Hepatic stellate cell (primary cell): ENCODE results near the gene CADPS.

Source experiments
- DNase-seq: peaks from one replicate; pipeline ENCODE4 v3.0.0; 2011; ENCODE audit warnings: low spot score

The CADPS gene

DNA sequence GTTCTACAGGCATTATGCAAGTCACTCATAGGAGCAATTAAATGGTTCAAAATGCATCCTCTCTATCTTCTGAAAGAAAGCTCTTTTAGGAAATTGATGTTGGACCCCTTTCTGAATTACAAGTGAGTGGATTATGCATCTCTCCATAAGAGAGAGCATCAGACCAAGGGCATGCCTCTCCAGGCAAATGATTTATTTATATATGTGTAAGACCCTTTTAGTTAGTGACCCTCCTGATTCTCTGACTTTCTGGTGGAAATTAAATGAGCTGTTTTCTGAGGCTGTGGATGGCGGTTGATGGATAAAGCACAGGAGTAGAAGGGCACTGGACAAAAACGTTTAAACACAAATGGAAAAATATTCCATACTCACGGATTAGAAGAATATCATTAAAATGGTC lies 62.6 kb downstream of the CADPS start:
- DNase-seq = no peak

DNA sequence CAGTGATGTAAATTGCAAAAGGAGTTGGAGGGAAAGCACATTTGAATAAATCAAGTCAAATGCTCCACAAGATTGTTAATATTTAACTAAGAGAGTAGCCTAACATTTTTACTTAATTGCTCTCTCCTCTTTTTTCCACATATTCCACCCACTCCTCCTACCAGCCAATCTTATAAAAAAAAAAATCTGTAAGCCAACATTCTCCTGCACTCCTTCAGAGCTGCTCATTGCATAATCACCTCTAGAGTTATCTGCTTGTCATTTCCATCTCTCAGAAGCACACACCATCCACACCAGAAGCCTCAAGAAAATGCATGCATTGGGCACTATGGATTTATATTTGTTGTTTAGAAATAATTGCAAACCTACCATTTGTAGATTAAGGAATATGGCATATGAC lies 64.1 kb downstream of the CADPS start:
- no peak for DNase-seq

DNA sequence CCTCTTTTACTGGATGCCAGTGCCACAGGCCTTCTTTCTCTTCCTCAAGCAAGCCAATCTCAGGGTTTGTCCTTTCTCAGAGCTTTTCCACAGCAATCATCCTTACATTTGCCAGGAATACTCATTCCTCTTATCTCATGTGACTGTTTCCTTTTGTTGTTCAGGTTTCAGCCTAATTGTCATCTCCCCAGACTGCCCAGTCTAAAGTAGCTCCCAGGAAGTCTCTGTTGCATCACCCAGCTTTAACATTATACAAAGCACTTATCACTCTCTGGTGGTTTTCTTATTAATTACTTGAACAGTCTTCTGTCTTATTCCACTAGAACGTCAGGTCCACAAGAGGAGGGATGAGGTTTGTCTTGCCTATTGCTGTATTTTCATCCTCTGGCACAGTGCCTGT lies 65.8 kb downstream of the CADPS start:
- DNase-seq = no peak

DNA sequence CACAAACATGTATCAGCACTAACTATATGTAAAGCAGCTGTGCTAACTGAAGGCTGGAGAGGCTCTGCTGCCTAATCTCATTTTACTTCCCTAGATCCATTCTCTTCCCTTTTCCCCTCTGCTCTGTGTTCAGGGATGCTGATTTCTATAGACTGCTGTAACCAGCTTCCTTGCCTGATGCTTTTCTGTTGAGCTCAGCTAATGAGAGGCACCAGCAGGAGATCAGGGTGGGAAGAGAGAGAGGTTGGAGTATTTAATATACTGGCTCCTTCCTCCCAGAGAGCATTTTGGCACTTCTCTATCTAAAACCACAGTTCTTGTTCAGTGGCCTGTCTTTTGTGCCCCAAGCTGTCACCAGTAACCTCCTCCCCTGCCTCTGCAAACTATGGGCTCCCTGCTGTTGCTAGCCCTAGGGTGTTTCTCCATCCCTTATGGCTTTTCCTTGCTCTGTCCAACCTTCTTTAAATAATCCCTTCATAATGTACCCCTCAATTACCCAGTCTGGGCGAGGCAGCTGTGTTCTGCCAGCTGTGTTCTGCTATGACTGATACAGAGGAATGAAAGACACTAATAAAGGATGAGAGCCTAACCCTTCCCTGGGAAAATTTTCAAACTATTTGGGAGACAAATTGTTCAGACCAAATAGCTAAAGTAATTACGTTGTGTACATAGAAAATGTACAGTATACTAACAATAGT lies 69.5 kb downstream of the CADPS start:
- no peak for DNase-seq

DNA sequence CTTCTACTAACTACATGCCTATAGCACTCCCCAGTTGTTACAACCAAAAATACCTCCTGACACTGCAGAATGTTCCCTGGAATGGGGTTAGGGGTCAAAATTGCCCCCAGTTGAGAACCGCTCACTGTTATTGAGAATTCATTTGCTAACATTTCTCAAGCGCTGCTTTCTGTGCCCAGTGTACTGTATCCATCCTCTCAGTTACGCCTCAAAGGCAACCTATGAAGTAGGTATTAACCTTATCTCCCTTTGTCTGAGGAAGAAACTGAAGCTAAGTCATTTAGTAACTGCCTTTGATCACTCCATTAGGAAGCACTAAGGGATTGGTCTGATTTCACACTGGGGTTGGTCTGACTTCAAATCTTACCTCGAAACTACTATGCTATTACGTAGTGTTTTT lies 70.1 kb downstream of the CADPS start:
- DNase-seq = no peak

DNA sequence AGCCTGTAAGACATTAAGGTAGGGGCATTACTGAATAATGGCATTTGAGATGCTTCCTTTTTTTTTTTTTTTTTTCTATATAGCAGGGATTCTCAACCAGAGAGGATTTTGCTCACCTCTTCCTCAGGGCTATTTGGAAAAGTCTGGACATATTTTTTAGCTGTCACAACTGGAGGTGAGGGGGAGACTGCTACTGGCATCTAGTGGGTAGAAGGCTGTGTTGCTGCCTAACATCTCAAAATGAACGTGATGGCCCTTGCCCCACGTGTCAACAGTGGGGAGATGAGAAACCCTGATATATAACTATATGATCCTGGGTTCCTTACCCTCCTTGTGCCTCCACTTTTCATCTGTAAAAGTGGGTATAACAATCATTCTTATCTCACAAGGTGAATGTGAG lies 71.9 kb downstream of the CADPS start:
- no peak for DNase-seq

DNA sequence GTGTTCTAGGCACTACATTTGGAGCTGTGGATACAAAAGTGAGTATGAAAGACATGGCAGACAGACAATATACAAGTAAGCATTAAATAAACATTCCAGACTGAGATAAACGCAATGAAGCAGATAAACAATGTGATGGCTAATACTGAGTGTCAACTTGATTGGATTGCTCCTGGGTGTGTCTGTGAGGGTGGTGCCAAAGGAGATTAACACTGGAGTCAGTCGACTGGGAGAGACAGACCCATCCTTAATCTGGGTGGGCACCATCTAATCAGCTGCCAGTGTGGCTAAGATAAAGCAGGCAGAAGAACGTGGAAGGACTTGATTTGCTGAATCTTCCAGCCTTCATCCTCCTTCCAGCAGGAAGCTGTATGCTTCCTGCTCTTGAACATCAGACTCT lies 77.2 kb downstream of the CADPS start:
- no peak for DNase-seq

DNA sequence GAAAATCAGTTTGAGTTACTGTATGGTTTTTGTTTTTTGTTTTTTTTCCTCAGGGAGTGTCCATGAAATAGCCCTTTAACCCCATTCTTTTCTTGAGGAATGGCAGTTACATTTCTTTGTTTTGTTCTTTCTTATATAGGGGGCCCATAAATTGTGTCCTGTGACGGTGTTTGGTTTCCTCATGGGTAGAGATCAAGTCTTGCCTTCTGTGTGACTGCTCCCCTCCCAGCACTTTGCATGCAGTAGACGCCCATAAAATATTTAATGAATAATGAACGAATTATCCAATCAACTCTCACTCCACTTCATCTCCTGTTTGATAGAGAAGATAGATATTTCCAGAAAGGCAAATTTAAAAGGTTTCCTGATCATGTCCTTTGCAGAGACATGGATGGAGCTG lies 78.1 kb downstream of the CADPS start:
- no peak for DNase-seq

DNA sequence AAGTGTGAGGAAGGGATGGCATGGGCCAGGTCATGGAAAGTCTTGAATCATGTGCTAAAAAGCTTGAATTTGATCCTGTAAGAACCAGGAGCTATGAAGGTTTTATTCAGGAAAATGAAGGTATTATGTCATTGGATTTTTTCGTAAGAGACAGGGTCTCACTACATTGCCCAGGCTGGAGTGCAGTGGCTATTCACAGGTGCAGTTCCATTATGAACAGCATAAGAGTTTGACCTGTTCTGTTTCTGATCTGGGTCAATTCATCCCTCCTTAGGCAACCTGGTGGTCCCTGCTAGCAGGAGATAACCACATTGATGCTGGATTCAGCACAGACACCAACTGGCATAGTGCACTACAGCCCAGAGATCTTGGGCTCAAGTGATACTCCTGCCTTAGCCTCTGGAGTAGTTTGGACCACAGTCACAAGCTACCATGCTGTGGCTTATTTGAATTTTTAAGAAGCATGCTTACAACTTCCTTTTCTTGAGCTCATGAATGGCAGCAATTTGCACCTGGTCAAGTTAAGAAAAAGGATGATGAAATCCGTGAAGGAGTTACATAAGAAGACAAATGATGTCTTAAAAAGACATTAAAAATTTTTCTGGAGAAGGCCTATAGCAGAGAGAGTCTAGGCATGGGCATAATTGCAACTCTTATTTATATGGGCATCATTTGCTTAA lies 79.1 kb downstream of the CADPS start:
- no peak for DNase-seq

DNA sequence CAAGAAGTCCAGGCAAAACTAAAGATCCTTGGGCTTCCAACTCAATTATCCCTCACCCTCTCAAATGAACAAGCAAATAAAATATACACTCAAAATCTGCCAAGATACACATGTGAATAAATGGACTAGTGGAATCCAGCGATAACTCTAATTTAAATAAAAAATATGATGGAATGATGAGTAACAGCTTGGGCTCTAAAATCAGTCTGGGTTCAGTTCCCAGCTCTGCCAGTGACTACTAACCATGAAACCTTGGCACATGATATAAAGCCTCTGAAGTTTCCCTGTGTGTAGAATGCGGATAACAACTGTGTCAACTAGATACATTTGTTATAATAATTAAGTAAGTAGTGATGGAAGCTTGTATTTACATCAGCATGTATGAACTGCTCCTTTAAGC lies 81.3 kb downstream of the CADPS start:
- DNase-seq = no peak

DNA sequence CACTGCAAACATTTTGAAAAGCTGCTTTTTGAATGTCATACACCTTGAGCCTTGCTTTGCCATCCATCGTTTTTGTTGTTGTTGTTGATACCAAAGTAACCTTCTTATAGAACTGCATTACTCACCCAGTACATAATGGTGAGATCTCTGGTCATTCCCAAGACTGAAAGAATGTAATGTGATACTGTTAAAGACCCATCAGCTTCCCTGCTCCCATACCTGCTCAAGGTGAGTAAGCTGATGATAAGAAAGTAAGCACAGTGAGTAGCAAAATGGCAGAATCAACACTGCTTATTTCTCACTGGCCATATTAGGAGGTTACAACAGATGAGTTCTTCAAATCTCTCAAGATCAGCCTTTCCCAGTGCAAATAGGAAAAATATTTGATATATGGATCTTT lies 89.8 kb downstream of the CADPS start:
- no peak for DNase-seq

DNA sequence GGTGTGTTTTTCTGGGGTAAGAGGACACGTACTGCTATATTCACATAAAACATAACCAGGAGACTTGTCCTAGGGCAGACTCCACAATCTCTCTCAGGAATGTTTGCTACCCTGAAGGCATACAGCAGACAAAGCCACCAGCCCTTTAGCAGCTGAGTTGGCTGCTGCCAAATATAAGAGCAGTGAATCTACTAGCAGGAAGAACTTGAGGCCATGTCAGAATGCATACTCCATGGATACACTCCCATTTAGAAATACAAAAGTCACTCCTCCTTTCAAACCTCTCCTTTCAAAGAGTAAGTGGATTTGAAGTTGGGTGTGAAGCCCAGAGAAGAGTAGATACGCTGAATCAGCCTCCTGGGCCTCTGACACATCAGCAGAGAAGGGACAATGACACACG lies 94.1 kb downstream of the CADPS start:
- no peak for DNase-seq

DNA sequence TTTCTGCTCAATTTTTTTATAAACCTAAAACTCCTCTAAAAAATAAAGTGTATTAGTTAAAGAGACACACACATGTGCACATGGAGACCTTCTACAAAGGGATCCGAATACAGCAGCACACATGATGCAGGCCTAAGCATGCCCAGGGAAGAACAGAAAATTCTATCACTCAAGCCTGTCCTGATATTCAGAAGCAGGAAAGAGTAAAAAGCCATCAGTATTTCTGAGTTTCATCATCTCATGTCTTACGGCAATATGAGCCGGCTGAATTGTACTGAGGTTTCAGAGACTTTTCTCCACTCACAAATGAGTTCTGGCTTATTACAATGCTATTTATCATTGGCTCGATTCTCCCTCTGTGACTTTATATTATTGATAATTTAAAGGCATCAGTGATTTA lies 97.5 kb downstream of the CADPS start:
- DNase-seq = no peak

DNA sequence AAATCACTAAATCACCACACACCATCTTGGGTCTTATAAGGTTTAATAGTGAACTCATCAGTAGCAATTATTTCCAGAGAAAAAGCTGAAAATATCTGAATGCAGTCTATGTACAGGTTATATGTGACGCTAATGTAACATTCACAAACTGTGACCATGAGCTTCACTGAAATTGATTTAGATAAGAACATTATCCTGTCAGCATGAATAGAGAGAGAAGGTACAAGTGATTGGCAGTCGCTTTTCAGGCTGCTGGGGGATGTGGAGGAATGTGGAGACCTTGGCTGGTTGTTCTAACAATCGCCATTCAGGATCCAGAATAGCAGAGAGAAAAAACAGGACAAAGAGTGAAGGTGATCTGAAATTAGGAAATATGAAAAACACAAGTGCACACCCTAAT lies 98.1 kb downstream of the CADPS start:
- DNase-seq = no peak

DNA sequence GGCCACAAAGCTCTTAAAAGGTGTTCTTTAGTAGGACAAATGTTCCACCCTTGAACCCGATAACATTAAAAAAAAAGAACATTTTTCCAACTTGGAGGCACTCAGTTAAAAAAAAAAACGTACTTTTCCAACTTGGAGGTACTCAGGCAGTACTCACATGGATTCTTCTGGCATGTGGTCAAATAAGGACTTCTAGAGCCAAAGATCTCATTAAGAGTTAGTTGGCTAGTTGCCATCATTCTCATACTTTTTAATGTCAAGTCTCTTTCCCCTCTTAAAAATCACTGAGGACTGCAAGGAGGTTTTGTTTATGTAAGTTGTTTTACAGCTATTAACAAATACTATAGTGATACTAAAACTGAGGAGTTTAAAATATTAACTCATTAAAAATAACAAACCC lies 101.0 kb downstream of the CADPS start:
- no peak for DNase-seq

DNA sequence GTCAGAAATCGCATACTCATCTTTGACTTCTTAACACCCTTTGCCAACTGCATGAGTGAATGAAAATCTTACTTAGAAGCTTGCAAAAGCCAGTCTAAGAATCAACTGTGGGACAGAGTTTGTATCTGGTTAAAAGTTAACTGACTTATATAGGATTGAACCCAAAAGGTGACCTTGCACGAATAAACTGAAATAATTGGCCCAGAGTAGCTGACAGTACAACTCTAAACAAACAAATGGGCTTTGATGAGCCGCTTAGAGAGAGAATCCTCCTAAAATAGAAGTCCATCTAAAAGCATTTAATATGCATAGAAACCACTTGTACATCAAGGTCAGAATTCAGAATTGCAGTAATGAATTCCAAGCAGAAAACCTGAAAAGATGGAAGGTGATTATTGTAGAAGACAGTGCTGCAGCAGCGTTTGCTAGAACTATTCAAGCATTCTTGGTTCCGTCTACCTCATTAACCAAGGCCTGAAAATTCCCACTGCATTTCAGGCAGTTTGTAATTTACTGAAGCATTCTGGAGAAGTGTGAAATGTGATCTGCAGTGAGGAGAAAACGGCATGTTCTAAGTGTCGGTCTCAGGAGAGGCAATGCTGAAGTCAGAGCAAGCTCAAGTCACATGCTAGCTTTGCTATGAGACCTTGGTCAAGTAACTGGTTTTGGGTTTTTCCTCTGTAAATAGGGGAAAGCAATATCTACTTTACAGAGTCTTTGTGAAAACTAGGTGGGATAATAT lies 103.7 kb downstream of the CADPS start:
- no peak for DNase-seq

DNA sequence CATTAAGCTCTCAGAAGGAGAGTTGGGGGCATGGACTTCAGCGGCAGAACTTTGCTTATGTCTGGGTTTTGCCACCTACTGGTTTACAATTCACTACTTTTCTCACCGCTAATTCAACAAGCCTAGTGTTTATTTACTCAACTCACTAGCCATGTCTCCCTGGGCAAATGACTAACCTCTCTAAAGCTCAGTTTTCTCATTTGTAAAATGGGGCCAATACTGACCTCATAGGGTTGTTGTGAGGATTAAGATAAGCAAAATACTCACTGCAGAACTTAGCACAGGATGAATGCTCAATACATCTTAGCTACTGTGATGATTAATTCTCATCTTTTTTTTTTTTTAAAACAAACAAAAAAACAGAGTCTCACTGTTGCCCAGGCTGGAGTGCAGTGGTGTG lies 106.3 kb downstream of the CADPS start:
- no peak for DNase-seq

DNA sequence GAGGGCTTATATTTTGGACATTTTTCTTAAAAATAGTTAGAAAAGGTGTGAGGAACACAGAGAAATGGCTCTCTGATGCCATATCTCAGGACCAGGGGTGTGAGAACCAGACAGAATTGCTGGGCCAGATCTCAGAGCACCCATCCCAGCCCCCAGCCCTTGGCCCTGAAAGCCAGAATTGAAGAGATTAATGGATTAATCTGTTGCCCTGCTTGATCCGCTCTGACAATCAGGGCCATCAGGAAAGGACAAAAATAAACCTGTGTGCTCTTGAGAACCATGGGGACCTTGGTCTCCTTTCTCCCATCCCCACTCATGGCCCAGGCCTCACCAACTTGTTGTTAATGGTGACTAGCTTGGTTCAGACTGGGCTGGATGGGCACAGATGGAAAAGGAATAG lies 113.5 kb downstream of the CADPS start:
- no peak for DNase-seq

DNA sequence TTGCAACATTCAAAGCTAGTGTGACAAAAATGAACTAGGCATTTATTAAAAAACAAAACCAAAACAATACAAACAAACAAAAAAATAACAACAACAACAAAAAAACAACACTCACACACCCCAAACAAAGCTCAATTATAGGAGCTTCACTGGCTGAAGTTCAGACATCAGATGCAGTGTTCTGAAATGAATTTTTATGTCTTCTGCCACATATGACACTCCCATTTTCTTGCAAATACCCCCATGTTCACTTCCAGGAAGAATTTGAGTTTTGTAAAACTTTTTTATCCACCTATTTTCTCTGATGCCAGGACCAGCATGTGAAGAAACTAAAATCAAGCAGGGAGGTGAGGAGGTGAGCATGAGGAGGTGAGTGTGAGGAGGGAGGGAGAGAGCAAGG lies 113.9 kb downstream of the CADPS start:
- DNase-seq = no peak

DNA sequence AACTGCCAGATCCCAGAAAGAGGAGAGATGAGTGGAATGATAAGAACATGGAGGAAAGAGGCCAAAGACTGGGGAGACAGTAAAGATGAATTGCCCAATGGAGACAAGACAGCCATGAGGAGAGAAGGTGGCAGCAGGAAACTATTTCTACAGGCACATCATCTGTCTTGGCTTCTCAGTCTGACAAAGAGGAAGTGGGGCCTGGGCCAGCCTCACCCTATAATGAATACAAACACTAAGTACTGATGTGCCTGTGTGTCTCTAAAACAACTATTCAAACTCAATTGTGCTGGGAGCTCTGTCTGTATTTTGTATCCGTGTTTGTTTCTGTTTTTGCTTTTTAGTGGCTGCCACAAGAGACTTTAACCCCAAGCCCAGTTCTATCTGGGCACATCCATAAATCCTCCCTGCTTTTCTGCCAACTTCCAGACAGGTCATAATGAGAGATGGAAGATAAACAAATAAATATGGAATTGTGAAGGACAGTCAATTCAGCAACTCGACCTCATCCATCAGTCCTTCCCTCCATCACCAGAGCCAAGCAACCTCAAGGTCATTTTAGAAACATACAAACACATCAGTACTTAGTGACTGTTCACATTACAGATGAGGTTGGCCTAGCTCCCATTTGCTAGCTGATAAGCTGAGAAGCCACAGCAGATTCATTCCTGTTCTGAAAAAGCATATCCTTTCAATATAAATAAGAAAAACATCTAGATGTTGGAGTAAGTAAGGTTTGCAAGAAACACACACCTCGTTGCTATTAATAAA lies 116.7 kb downstream of the CADPS start:
- DNase-seq = no peak

DNA sequence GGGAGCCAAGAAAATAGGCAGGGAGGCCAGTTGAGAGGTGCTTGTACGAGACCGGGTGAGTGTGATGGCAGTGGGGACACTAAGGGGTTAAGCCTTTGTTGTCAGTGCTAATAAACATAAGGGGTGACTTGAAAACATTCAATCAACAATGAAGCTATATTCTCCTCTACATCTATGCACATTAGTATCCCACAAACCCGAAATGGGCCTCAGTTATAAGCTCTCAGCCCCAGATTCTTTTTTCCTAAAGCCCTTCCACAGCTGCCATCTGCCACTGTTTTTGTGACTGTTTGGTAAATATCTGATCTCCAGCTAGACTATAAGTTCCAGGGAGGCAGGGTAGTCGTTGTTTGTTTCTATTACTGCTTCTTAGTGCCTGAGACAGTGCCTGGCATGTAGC lies 118.2 kb downstream of the CADPS start:
- DNase-seq = no peak

DNA sequence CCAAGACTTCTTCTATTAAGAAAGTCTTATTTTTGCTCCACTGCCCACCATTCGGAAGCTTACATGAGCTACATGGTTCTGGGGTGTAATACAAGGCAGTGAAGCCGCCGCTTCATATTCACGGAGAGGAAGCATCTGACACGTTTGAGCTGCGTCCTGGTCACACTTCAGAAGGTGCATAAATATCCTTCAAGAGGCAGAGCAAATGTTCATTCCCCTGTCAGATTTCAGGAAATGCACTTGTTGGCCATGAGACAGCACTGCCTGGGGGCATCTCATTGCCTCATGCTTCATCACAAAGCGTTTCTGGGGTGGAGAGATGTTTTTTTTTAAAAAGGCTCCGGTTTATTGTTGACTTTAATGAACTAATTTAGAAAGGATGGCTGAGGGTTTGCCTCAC lies 119.9 kb downstream of the CADPS start:
- no peak for DNase-seq

DNA sequence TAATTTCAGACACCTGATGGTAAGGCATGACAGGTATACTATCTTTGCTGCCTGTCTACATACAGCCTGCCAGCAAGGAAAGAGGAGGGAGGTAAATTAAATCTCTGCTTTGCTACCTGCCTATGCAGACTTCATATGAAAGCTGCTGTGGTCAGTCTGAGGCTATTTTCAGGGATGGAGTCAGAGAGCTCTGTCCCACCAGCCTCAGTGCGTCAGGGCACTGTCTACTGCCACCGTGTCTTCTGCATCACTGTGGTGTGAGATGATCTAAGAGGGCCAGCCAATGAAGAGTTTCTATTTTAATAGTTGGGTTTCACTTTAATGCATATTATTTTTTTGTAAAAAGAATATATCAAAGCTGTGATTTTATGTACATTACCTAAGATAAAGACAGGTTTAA lies 125.6 kb downstream of the CADPS start:
- DNase-seq = no peak
